GM12865 (cell line): ENCODE data around the gene MMGT1.
"Not testable (repeated sequence)": the region's sequence is repeated elsewhere in the genome, so short reads cannot be mapped to it uniquely, and the experiment has no call there.

ENCODE experiments used
- DNase-seq: peaks from one replicate; pipeline ENCODE4 v3.0.0; 2010; ENCODE audit warnings: low read depth
- H3K4me3 ChIP-seq: 2 replicates; pipeline ENCODE4 v1.5.1; 2011; ENCODE audit warnings: mild to moderate bottlenecking, low read depth, low read length, control low read depth
- TF ChIP-seq, protein P1 (sequence below): IDR thresholded peaks from 2 replicates; pipeline ENCODE4 v1.5.1; 2011; ENCODE audit warnings: low read length, control low read depth, low read depth, inconsistent platforms; ENCODE audit not compliant: insufficient read depth; ENCODE audit errors: missing control alignments

Gene MMGT1

DNA sequence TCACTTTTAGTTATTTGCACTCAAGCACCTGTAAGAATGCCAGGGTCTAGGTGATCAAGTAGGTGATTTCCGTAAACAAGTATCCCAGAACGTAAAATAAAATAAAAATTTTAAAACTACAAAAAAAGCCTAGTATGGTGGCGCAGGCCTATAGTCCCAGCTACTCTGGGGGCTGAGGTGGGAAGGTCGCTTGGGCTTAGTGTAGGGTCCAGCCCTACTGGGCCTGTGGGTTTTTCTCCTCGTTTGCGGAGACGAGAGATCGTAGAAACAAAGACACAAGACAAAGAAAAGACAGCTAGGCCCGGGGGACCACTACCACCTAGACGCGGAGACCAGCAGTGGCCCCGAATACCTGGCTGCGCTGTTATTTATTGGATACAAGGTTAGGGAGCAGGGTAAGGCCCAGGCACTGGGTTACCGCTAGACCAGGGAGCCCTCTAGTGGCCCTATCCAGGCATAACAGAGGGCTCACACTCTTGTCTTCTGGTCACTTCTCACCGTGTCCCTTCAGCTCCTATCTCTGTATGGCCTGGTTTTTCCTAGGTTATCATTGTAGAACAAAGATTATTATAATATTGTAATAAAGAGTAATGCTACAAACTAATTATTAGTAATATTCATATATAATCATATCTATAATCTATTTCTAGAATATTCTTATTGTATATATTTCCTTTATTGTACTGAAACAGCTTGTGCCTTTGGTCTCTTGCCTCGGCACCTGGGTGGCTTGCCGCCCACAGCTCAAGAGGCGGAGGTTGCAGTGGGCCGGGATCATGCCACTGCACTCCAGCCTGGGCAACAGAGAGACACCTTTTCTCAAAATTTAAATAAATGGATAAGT, 41.9 kb downstream of the MMGT1 start:
- peak; percentile 43 for DNase-seq
- TF ChIP-seq, protein P1, sequence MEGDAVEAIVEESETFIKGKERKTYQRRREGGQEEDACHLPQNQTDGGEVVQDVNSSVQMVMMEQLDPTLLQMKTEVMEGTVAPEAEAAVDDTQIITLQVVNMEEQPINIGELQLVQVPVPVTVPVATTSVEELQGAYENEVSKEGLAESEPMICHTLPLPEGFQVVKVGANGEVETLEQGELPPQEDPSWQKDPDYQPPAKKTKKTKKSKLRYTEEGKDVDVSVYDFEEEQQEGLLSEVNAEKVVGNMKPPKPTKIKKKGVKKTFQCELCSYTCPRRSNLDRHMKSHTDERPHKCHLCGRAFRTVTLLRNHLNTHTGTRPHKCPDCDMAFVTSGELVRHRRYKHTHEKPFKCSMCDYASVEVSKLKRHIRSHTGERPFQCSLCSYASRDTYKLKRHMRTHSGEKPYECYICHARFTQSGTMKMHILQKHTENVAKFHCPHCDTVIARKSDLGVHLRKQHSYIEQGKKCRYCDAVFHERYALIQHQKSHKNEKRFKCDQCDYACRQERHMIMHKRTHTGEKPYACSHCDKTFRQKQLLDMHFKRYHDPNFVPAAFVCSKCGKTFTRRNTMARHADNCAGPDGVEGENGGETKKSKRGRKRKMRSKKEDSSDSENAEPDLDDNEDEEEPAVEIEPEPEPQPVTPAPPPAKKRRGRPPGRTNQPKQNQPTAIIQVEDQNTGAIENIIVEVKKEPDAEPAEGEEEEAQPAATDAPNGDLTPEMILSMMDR = peak; percentile 61
- no peak overlapping the region for H3K4me3 ChIP-seq

GRCh38 chrX:135927897-135928296, 45.9 kb downstream of the MMGT1 start:
- DNase-seq = no peak
- no peak overlapping the region for H3K4me3 ChIP-seq
- TF ChIP-seq, protein P1 = no peak

GRCh38 chrX:135923353-135923752, 50.4 kb downstream of the MMGT1 start:
- DNase-seq = peak; percentile 0
- TF ChIP-seq, protein P1 = peak; percentile 8
- no peak overlapping the region for H3K4me3 ChIP-seq

- not testable (repeated sequence) for DNase-seq
These were observed 53.3 kb downstream of the MMGT1 start for GRCh38 chrX:135920516-135920915.

DNA sequence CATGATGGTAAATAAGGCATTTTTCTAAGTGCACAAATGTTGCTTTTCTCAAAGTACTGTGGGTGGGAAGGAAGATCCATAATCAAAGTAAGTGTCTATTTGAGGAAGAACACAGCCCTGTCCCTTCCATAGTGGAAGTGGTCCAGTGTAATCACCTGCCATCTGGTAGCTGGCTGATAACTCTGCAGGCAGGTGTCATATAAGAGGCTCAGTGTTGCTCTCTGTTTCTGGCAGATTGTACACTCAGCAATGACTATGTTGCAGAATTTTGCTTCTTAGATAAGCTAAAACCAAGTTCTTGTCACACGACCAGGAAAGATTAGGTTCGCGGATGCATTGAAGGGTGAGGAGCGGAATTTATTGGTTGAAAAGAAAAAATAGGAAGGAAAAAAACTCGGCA, 59.4 kb downstream of the MMGT1 start:
- no peak for DNase-seq
- H3K4me3 ChIP-seq = no peak overlapping the region
- TF ChIP-seq, protein P1 = no peak

More at GRCh38 chrX:135920516-135920915, 53.3 kb downstream of the MMGT1 start:
- not testable (repeated sequence) for H3K4me3 ChIP-seq
